Nephron (organoid): ENCODE data around the gene TOPORS.
"Not testable (repeated sequence)": the region's sequence is repeated elsewhere in the genome, so short reads cannot be mapped to it uniquely, and the experiment has no call there.

ENCODE experiments used
- H3K27ac Mint-ChIP-seq, 3 experiments: 2 replicates each; pipeline ENCODE4 v1.8.0; 2020; ENCODE audit warnings: mixed read lengths in 3 of 3, mild to moderate bottlenecking in 2 of 3, moderate library complexity in 1 of 3
- H3K27me3 Mint-ChIP-seq: 2 replicates; pipeline ENCODE4 v1.8.0; 2021; ENCODE audit warnings: low read depth, mild to moderate bottlenecking, moderate library complexity, mixed read lengths
- H3K36me3 Mint-ChIP-seq: 2 replicates; pipeline ENCODE4 v1.8.0; 2020; ENCODE audit warnings: low read depth, mixed read lengths
- H3K4me1 Mint-ChIP-seq: 2 replicates; pipeline ENCODE4 v1.8.0; 2020; ENCODE audit warnings: mixed read lengths
- H3K4me3 Mint-ChIP-seq, 3 experiments: 2 replicates each; pipeline ENCODE4 v1.8.0; 2020; ENCODE audit warnings: mild to moderate bottlenecking in 3 of 3, mixed read lengths in 3 of 3, moderate library complexity in 2 of 3
- H3K9me3 Mint-ChIP-seq: 2 replicates; pipeline ENCODE4 v1.8.0; 2020; ENCODE audit warnings: mixed read lengths
- CTCF ChIP-seq, 3 experiments: fragments of 200-600 bp; sonication (generic); IDR thresholded peaks; one replicate each; pipeline ENCODE4 v1.5.0; 2021; ENCODE audit warnings: antibody characterized with exemption in 3 of 3; ENCODE audit not compliant: unreplicated experiment in 3 of 3

The TOPORS gene

GRCh38 chr9:32525709-32526030 lies 26.7 kb downstream of the TOPORS start:
- peaks cover 20% of the 10 kb centered on the region for H3K4me1 Mint-ChIP-seq
- peak overlapping the region; percentile 80 to 95 (median 92) for H3K27ac Mint-ChIP-seq

GRCh38 chr9:32524892-32525708 lies 27.3 kb downstream of the TOPORS start:
- Mint-ChIP-seq H3K27ac (peak overlapping the region; percentile 80 to 95 (median 92)), H3K4me1 (peaks cover 20% of the 10 kb centered on the region), H3K27me3 (no peaks in the 10 kb centered on the region), H3K4me3 (peak overlapping the region; percentile 91 to 93 (median 93)), H3K9me3 (peaks cover 20% of the 10 kb centered on the region), H3K36me3 (peaks cover 18% of the 10 kb centered on the region)
- TF ChIP-seq CTCF (IDR thresholded peaks at IDR 0.05; ENCODE audit: unreplicated experiment in 3 of 3): no peak

More at GRCh38 chr9:32525709-32526030, 26.7 kb downstream of the TOPORS start:
- Mint-ChIP-seq H3K9me3 (peaks cover 18% of the 10 kb centered on the region), H3K36me3 (peaks cover 18% of the 10 kb centered on the region), H3K4me3 (peak overlapping the region; percentile 91 to 93 (median 93)), H3K27me3 (no peaks in the 10 kb centered on the region)
- no peak for TF ChIP-seq CTCF (IDR thresholded peaks at IDR 0.05; ENCODE audit: unreplicated experiment in 3 of 3)

- Mint-ChIP-seq H3K4me3 (peak overlapping the region; percentile 32 to 69 (median 61)), H3K4me1 (peaks cover 20% of the 10 kb centered on the region), H3K36me3 (peaks cover 18% of the 10 kb centered on the region), H3K9me3 (peaks cover 20% of the 10 kb centered on the region)
- H3K27ac Mint-ChIP-seq, H3K27me3 Mint-ChIP-seq: not testable (repeated sequence)
Measured at GRCh38 chr9:32524558-32524891, 27.9 kb downstream of the TOPORS start.

- no peaks in the 10 kb centered on the region for H3K27me3 Mint-ChIP-seq
- peaks cover 18% of the 10 kb centered on the region for H3K36me3 Mint-ChIP-seq
- H3K9me3 Mint-ChIP-seq: peaks cover 20% of the 10 kb centered on the region
- no peak for TF ChIP-seq CTCF (IDR thresholded peaks at IDR 0.05; ENCODE audit: unreplicated experiment in 3 of 3)
- no peak overlapping the region for H3K27ac Mint-ChIP-seq
- H3K4me3 Mint-ChIP-seq: peak overlapping the region in 1 of 3 experiments; percentile 69
- peaks cover 20% of the 10 kb centered on the region for H3K4me1 Mint-ChIP-seq
Measured at GRCh38 chr9:32523910-32524309, 28.5 kb downstream of the TOPORS start.

GRCh38 chr9:32518276-32518675 lies 34.1 kb downstream of the TOPORS start:
- peaks cover 26% of the 10 kb centered on the region for H3K36me3 Mint-ChIP-seq
- H3K4me3 Mint-ChIP-seq: no peak overlapping the region
- no peaks in the 10 kb centered on the region for H3K4me1 Mint-ChIP-seq
- TF ChIP-seq CTCF (IDR thresholded peaks at IDR 0.05; ENCODE audit: unreplicated experiment in 3 of 3): no peak
- H3K27me3 Mint-ChIP-seq: no peaks in the 10 kb centered on the region
- H3K9me3 Mint-ChIP-seq: peaks cover 46% of the 10 kb centered on the region
- no peak overlapping the region for H3K27ac Mint-ChIP-seq

GRCh38 chr9:32516241-32516640 lies 36.1 kb downstream of the TOPORS start:
- peaks cover 46% of the 10 kb centered on the region for H3K9me3 Mint-ChIP-seq
- H3K4me3 Mint-ChIP-seq: no peak overlapping the region
- H3K27me3 Mint-ChIP-seq: no peaks in the 10 kb centered on the region
- no peak for TF ChIP-seq CTCF (IDR thresholded peaks at IDR 0.05; ENCODE audit: unreplicated experiment in 3 of 3)
- H3K36me3 Mint-ChIP-seq: peaks cover 18% of the 10 kb centered on the region
- H3K4me1 Mint-ChIP-seq: no peaks in the 10 kb centered on the region
- no peak overlapping the region for H3K27ac Mint-ChIP-seq
